K562 (cell line): Measurements from ENCODE around the gene CLTC. TPM values are rescaled to one million over a fixed set of nuclear protein-coding genes. Genes with fewer than 3 reads are reported as not detected.

Source experiments
- ATAC-seq: fragments of 200-7000 bp; cut with Tn5 transposase; 3 replicates; pipeline ENCODE4 v1.9.1; 2020; ENCODE audit warnings: moderate library complexity
- BruUV-seq: library from RNA; stranded (reverse); fragments of 400-500 nt; replicated peaks from 2 replicates; lab custom pipeline; 2021; lab: Mats Ljungman, UMichigan
- CTCF ChIA-PET: fragments of 300-600 bp; formaldehyde crosslinking; extraction: SDS; loops from one replicate; lab custom pipeline; 2021; ENCODE audit warnings: low intra/inter-chr PET ratio; lab: Yijun Ruan, JAX
- POLR2A ChIA-PET: fragments of 300-600, 350-650 bp; sonication (Branson Sonifier 250); formaldehyde crosslinking; extraction: SDS; loops from one replicate; lab custom pipeline; 2021; ENCODE audit warnings: antibody characterized with exemption, inconsistent platforms; lab: Yijun Ruan, JAX
- DNase-seq, 4 experiments: peaks; one replicate each; pipeline versions ENCODE4 v3.0.0 to v3.0.0-alpha.2; 2011 to 2018; ENCODE audit warnings: low spot score in 3 of 4, mixed read lengths in 3 of 4; ENCODE audit errors: extremely low read depth in 1 of 4
- FAIRE-seq: peaks from 2 replicates; lab custom pipeline; 2011; peaks lifted over from hg19 to GRCh38; lab: Jason Lieb, UNC
- H2AFZ ChIP-seq: 2 replicates; pipeline ENCODE4 v1.6.0; 2011; ENCODE audit warnings: low read depth, low read length, control low read depth, inconsistent platforms
- H3K27ac ChIP-seq: fragments of 200-600 bp; 3 replicates; pipeline ENCODE4 v1.8.0; 2011; ENCODE audit warnings: low read depth, mild to moderate bottlenecking, control low read depth, inconsistent platforms, low read length, moderate library complexity, mixed read lengths; ENCODE audit errors: extremely low read depth
- H3K27me3 ChIP-seq, 2 experiments: fragments of 300-600 bp in 1 of 2; 2 replicates in 1 of 2; 3 replicates in 1 of 2; pipeline versions ENCODE4 v1.6.0 to v1.8.0; 2011; ENCODE audit warnings: inconsistent platforms in 2 of 2, low read length in 2 of 2, mild to moderate bottlenecking in 1 of 2, mixed read lengths in 1 of 2, moderate library complexity in 1 of 2; ENCODE audit not compliant: control insufficient read depth in 2 of 2, insufficient read depth in 2 of 2
- H3K36me3 ChIP-seq: fragments of 300-600 bp; 3 replicates; pipeline ENCODE4 v1.8.0; 2011; ENCODE audit warnings: mild to moderate bottlenecking, low read length, inconsistent platforms; ENCODE audit not compliant: control insufficient read depth, insufficient read depth
- H3K4me1 ChIP-seq, 2 experiments: fragments of 200-600 bp in 1 of 2; replicated peaks in 1 of 2; 2 replicates in 1 of 2; 3 replicates in 1 of 2; pipeline versions ENCODE4 v1.5.1 to v1.8.0; 2011; ENCODE audit warnings: inconsistent platforms in 2 of 2, low read length in 2 of 2, mild to moderate bottlenecking in 1 of 2, mixed read lengths in 1 of 2, moderate library complexity in 1 of 2; ENCODE audit not compliant: control insufficient read depth in 2 of 2, insufficient read depth in 2 of 2
- H3K4me2 ChIP-seq: 2 replicates; pipeline ENCODE4 v1.6.1; 2011; ENCODE audit warnings: low read length, control low read depth, inconsistent platforms, mixed read lengths; ENCODE audit not compliant: insufficient read depth
- H3K4me3 ChIP-seq: fragments of 200-600 bp; sonication (generic), shearing (Covaris generic); 2 replicates; pipeline ENCODE4 v1.5.1; 2016; ENCODE audit warnings: control low read depth, inconsistent platforms
- H3K79me2 ChIP-seq: fragments of 200-600 bp; 3 replicates; pipeline ENCODE4 v1.8.0; 2011; ENCODE audit warnings: low read length, inconsistent platforms; ENCODE audit not compliant: control insufficient read depth, insufficient read depth
- H3K9ac ChIP-seq, 2 experiments: 2 replicates each; pipeline versions ENCODE4 v1.6.0 to v1.6.1; 2011; ENCODE audit warnings: low read depth in 2 of 2, low read length in 2 of 2, control low read depth in 1 of 2, inconsistent platforms in 1 of 2, mild to moderate bottlenecking in 1 of 2, mixed read lengths in 1 of 2; ENCODE audit not compliant: insufficient read depth in 1 of 2
- H3K9me1 ChIP-seq: one replicate; pipeline ENCODE4 v1.6.0; 2011; ENCODE audit warnings: inconsistent platforms, mild to moderate bottlenecking, low read length, moderate library complexity; ENCODE audit not compliant: control insufficient read depth, insufficient read depth
- H3K9me3 ChIP-seq: replicated peaks from 2 replicates; pipeline ENCODE4 v1.5.1; 2011; ENCODE audit warnings: low read depth, low read length, inconsistent platforms; ENCODE audit not compliant: control insufficient read depth, insufficient read depth
- H4K20me1 ChIP-seq: replicated peaks from 2 replicates; pipeline ENCODE4 v1.6.1; 2011; ENCODE audit warnings: low read length, inconsistent platforms, mixed read lengths; ENCODE audit not compliant: control insufficient read depth, insufficient read depth
- BCOR ChIP-seq: fragments of 450-650 bp; IDR thresholded peaks from 2 replicates; pipeline ENCODE4 v1.6.1; 2016
- CEBPB ChIP-seq: fragments of 450-650 bp; IDR thresholded peaks from 2 replicates; pipeline ENCODE4 v1.6.1; 2016; ENCODE audit warnings: missing genetic modification characterization, missing compliant biosample characterization
- E2F6 ChIP-seq, 2 experiments: IDR thresholded peaks; 2 replicates each; pipeline ENCODE4 v1.6.1; 2011; ENCODE audit warnings: borderline replicate concordance in 1 of 2, control low read depth in 1 of 2, low read depth in 1 of 2, low read length in 1 of 2, mild to moderate bottlenecking in 1 of 2, mixed read lengths in 1 of 2, moderate library complexity in 1 of 2; ENCODE audit not compliant: insufficient read depth in 1 of 2, insufficient read length in 1 of 2, poor library complexity in 1 of 2, severe bottlenecking in 1 of 2; ENCODE audit errors: extremely low read depth in 1 of 2
- ETV5 ChIP-seq: sonication (generic); formaldehyde crosslinking; IDR thresholded peaks from 2 replicates; pipeline ENCODE4 v1.4.0; 2020; ENCODE audit warnings: low read depth, mild to moderate bottlenecking, missing genetic modification reagents
- GTF2A2 ChIP-seq: IDR thresholded peaks from 2 replicates; pipeline ENCODE4 v1.6.1; 2016; ENCODE audit warnings: mild to moderate bottlenecking, missing genetic modification characterization, missing compliant biosample characterization
- JUND ChIP-seq, 2 experiments: IDR thresholded peaks; 2 replicates in 1 of 2; 3 replicates in 1 of 2; pipeline ENCODE4 v1.6.1; 2011; ENCODE audit warnings: borderline replicate concordance in 2 of 2, low read depth in 2 of 2, low read length in 2 of 2, improper control_type of control experiment in 1 of 2, missing biosample characterization in 1 of 2, missing genetic modification characterization in 1 of 2, missing genetic modification reagents in 1 of 2
- MXD1 ChIP-seq: fragments of 250-450 bp; sonication (Bioruptor Pico); IDR thresholded peaks from 2 replicates; pipeline ENCODE4 v1.8.0; 2021; ENCODE audit warnings: borderline replicate concordance, mild to moderate bottlenecking, moderate library complexity; ENCODE audit not compliant: poor library complexity, severe bottlenecking
- NR4A1 ChIP-seq, 2 experiments: fragments of 250-450 bp in 1 of 2; fragments of 450-650 bp in 1 of 2; sonication (Bioruptor Pico) in 1 of 2; IDR thresholded peaks; 2 replicates each; pipeline versions ENCODE4 v1.4.0 to v1.6.1; 2016 to 2020; ENCODE audit warnings: mild to moderate bottlenecking in 2 of 2, missing compliant biosample characterization in 1 of 2, missing genetic modification characterization in 1 of 2, moderate library complexity in 1 of 2
- RCOR1 ChIP-seq, 2 experiments: IDR thresholded peaks; 2 replicates each; pipeline ENCODE4 v1.6.1; 2012; ENCODE audit warnings: low read depth in 2 of 2, low read length in 2 of 2, borderline replicate concordance in 1 of 2, improper control_type of control experiment in 1 of 2
- SP2 ChIP-seq: IDR thresholded peaks from 2 replicates; pipeline ENCODE4 v1.6.1; 2011; ENCODE audit warnings: mild to moderate bottlenecking, low read depth, low read length, moderate library complexity; ENCODE audit not compliant: poor library complexity, severe bottlenecking; ENCODE audit errors: extremely low read depth
- SPI1 ChIP-seq: IDR thresholded peaks from 2 replicates; pipeline ENCODE4 v1.6.1; 2011; ENCODE audit warnings: low read depth, low read length, control low read depth, borderline replicate concordance
- ZBTB7A ChIP-seq: IDR thresholded peaks from 2 replicates; pipeline ENCODE4 v1.6.1; 2011; ENCODE audit warnings: low read depth, mild to moderate bottlenecking, low read length, moderate library complexity, borderline replicate concordance; ENCODE audit not compliant: control insufficient read depth
- ZKSCAN1 ChIP-seq: fragments of 150-350 bp; IDR thresholded peaks from 2 replicates; pipeline ENCODE4 v1.6.1; 2016; ENCODE audit warnings: low read depth, low read length
- ZNF197 ChIP-seq: fragments of 200-800 bp; sonication (Bioruptor generic); IDR thresholded peaks from 2 replicates; pipeline ENCODE4 v1.6.1; 2016; ENCODE audit warnings: low read depth, missing genetic modification characterization, missing compliant biosample characterization
- ZNF311 ChIP-seq: fragments of 250-450 bp; sonication (Bioruptor Pico); IDR thresholded peaks from 2 replicates; pipeline ENCODE4 v1.4.0; 2020; ENCODE audit warnings: mild to moderate bottlenecking, moderate library complexity
- WGBS: fragments of 100-300 bp; shearing (Covaris generic); methylation state at CpG from one replicate; pipeline ENCODE4 v1.1.6; 2016; ENCODE audit warnings: low coverage, mixed read lengths; ENCODE audit not compliant: insufficient coverage; ENCODE audit errors: missing lambda C conversion rate; 5-methylcytosine and 5-hydroxymethylcytosine counted together
- in situ Hi-C: fragments of 300-500 bp; cut with MboI; formaldehyde crosslinking; loops from 4 replicates; pipeline ENCODE4 v1.15.0; 2018; ENCODE audit warnings: inconsistent platforms, mixed read lengths
- intact Hi-C: fragments of 100-400 bp; cut with micrococcal nuclease; formaldehyde crosslinking; loops from 2 replicates; pipeline ENCODE4 v1.14.2; 2022
- polyA plus RNA-seq, 8 experiments: library from polyadenylated mRNA; depleted of rRNA in 4 of 8; stranded (reverse) in 5 of 8; unstranded in 3 of 8; fragments of >200 nt; fragmentation: Nextera tagmentation in 2 of 8; fragmentation: Illumina TruSeq in 1 of 8; extraction: Ambion mirVana in 2 of 8; extraction: Trizol in 1 of 8; gene quantifications; 2 replicates each; pipeline versions ENCODE4 v1.2.1 to v1.2.3, GENCODE V29; 2011 to 2014; ENCODE audit warnings: inconsistent platforms in 1 of 8, missing spikeins in 1 of 8
- total RNA-seq, 7 experiments: library from RNA; depleted of rRNA in 6 of 7; stranded (reverse); fragments of >200 nt in 6 of 7; fragmentation: Illumina TruSeq in 2 of 7; extraction: Trizol in 2 of 7; gene quantifications; 2 replicates each; pipeline versions ENCODE4 v1.2.1 to v1.2.3, GENCODE V29; 2011 to 2021; ENCODE audit warnings: low replicate concordance in 1 of 7

The CLTC gene
- total and polyA plus RNA-seq, 9 of the 15 experiments (the other 6 are each of a cell fraction or from before 2014, with no cell fraction given), result 115 to 267 (median 174) TPM

DNA sequence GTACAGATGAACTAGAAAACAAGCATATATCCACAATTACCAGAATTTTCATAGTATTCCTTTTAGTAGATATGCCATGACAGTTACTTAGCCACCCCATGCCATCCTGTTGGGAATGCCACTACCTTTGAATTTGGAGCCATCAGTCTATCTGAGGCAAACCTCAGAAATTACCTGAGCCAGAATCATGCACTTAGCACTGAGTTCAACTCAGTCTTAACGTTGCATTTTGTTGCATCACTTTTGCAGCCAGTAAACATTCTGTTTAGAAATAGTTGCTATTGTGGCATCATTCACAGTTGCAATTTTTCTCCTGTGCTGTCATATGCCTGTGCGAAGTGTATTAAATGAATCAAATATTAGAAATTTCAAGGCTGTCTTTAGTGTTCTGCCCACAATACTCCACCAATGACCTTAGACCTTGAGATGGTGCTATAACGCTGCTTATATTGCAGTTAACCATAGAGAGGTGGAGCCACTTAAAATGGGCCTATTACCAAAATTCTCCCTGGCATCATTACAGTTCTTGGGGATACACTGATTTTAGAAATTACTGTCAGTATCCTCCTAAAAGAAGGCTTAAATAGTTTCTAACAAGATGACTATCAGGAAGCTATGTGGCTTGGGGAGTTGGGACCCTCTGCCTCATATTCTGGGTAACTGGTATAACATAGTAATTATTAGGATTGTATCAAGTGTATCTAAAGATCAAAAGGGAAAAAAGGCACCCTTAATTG lies 76.4 kb downstream of the CLTC start (continued):
- TF ChIP-seq JUND (IDR thresholded peaks at IDR 0.05; ENCODE audit: borderline replicate concordance, low read depth, low read length), result peak; percentile 73
- no peak; the same call in 2 of the 3 replicates for TF ChIP-seq JUND (tag; IDR thresholded peaks at IDR 0.05; ENCODE audit: borderline replicate concordance, low read depth, low read length)
- TF ChIP-seq CEBPB (tag), result peak; percentile 86
- no peak for TF ChIP-seq ZKSCAN1

- in situ Hi-C loops (no loop called here), intact Hi-C loops (no loop called here)
- no peak for DNase-seq
- Histone ChIP-seq H3K79me2 (peaks cover 88% of the 10 kb centered on the region), H3K9me3 (no peaks in the 10 kb centered on the region), H3K9ac (peak overlapping the region in 1 of 2 experiments; percentile 22; a peak in 1 of 4 replicates), H3K27me3 (no peaks in the 10 kb centered on the region), H3K36me3 (peaks cover 96% of the 10 kb centered on the region), H3K4me1 (peaks cover 2 to 48% of the 10 kb centered on the region in 2 experiments; a peak in 2 of 5 replicates), H2AFZ (no peak overlapping the region), H3K4me3 (no peak overlapping the region), H3K4me2 (no peak overlapping the region), H4K20me1 (peaks cover 64% of the 10 kb centered on the region), H3K9me1 (no peaks in the 10 kb centered on the region), H3K27ac (peak overlapping the region; percentile 58; the same call in 1 of the 3 replicates)
- BruUV-seq, result no TSS peak
- 49% methylated on average over 2 of the region's 2 CpGs for WGBS
- ChIA-PET POLR2A (interaction anchor here (0.7 to 1.8 kb wide), 4 partner anchors 9 to 141 kb away, joined by 3 to 7 read pairs (median 4); no protein-coding TSS in a partner anchor), CTCF (no interaction called here)
- ATAC-seq, result peak; percentile 7
- FAIRE-seq, result no peak
- no peak for TF ChIP-seq MXD1 (CRISPR knock-in tag)
- no peak for TF ChIP-seq ETV5
- TF ChIP-seq SP2, result no peak
- no peak for TF ChIP-seq ZNF197 (CRISPR knock-in tag)
- no peak for TF ChIP-seq RCOR1 (IDR thresholded peaks at IDR 0.05; ENCODE audit: borderline replicate concordance in 1 of 2, low read depth in 2 of 2, low read length in 2 of 2)
- TF ChIP-seq ZBTB7A, result no peak
- 0 out of 2 replicates have a peak, but pooled peaks have one; percentile 12 for TF ChIP-seq SPI1
- no peak for TF ChIP-seq NR4A1 (CRISPR knock-in tag; IDR thresholded peaks at IDR 0.05)
- no peak for TF ChIP-seq NR4A1 (tag; IDR thresholded peaks at IDR 0.05)
- TF ChIP-seq GTF2A2 (tag), result peak; percentile 38; the same call in 1 of the 2 replicates
- 0 out of 2 replicates have a peak, but pooled peaks have one; percentile 6 for TF ChIP-seq ZNF311 (CRISPR knock-in tag)
- TF ChIP-seq BCOR, result no peak
- no peak for TF ChIP-seq E2F6 (IDR thresholded peaks at IDR 0.05; ENCODE audit: borderline replicate concordance in 1 of 2, extremely low read depth in 1 of 2, insufficient read depth in 1 of 2, insufficient read length in 1 of 2, low read depth in 1 of 2, low read length in 1 of 2, poor library complexity in 1 of 2, severe bottlenecking in 1 of 2)
Observed at GRCh38 chr17:59696682-59697277, 77.1 kb downstream of the CLTC start.
